Mesangial cell (primary cell): ENCODE results near the gene PCA3. TPM values are rescaled to one million over a fixed set of nuclear protein-coding genes. Genes with fewer than 3 reads are reported as not detected.

Experiments
- total RNA-seq: library from RNA; depleted of rRNA; stranded (reverse); fragments of >200 nt; gene quantifications from 2 replicates; pipeline ENCODE4 v1.2.3, GENCODE V29; 2015

PCA3 gene
- total RNA-seq = not detected in 2 replicates

GRCh38 chr9:76764138-76764537 is at the start of gene PCA3:
TSS of gene PCA3 (plus strand) at chr9:76764438.

Other genes starting within 250 kb of the PCA3 start
- gene PRUNE2, start 141.7 kb downstream of the PCA3 start, total RNA-seq = 4.2 and 7.7 TPM in 2 replicates